NB4 (cell line): ENCODE results near the gene CLEC3B.

Source experiments
- DNase-seq: peaks from one replicate; pipeline ENCODE4 v3.0.0; 2010; ENCODE audit warnings: low read depth
- H3K4me3 ChIP-seq: one replicate; pipeline ENCODE4 v1.5.1; 2011; ENCODE audit warnings: mild to moderate bottlenecking, low read depth, low read length, moderate library complexity
- MYC ChIP-seq: IDR thresholded peaks from 2 replicates; pipeline ENCODE4 v1.6.1; 2011; ENCODE audit warnings: low read depth, low read length
- POLR2A ChIP-seq: IDR thresholded peaks from 2 replicates; pipeline ENCODE4 v1.6.1; 2011; ENCODE audit warnings: mild to moderate bottlenecking; ENCODE audit not compliant: insufficient read length; ENCODE audit errors: extremely low read depth
- TF ChIP-seq, protein P1 (sequence below): IDR thresholded peaks from 2 replicates; pipeline ENCODE4 v1.6.1; 2011; ENCODE audit warnings: low read depth, low read length
- TF ChIP-seq, protein P2 (sequence below): IDR thresholded peaks from one replicate; pipeline ENCODE4 v1.5.1; 2012; ENCODE audit warnings: low read depth, low read length

The CLEC3B gene

GRCh38 chr3:45029216-45029615 lies 3.1 kb downstream of the CLEC3B start:
- H3K4me3 ChIP-seq, result no peak overlapping the region
- TF ChIP-seq MYC (no peak), POLR2A (no peak)
- TF ChIP-seq, protein P1, sequence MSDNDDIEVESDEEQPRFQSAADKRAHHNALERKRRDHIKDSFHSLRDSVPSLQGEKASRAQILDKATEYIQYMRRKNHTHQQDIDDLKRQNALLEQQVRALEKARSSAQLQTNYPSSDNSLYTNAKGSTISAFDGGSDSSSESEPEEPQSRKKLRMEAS, result no peak
- TF ChIP-seq, protein P2, sequence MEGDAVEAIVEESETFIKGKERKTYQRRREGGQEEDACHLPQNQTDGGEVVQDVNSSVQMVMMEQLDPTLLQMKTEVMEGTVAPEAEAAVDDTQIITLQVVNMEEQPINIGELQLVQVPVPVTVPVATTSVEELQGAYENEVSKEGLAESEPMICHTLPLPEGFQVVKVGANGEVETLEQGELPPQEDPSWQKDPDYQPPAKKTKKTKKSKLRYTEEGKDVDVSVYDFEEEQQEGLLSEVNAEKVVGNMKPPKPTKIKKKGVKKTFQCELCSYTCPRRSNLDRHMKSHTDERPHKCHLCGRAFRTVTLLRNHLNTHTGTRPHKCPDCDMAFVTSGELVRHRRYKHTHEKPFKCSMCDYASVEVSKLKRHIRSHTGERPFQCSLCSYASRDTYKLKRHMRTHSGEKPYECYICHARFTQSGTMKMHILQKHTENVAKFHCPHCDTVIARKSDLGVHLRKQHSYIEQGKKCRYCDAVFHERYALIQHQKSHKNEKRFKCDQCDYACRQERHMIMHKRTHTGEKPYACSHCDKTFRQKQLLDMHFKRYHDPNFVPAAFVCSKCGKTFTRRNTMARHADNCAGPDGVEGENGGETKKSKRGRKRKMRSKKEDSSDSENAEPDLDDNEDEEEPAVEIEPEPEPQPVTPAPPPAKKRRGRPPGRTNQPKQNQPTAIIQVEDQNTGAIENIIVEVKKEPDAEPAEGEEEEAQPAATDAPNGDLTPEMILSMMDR, result no peak
- no peak for DNase-seq

DNA sequence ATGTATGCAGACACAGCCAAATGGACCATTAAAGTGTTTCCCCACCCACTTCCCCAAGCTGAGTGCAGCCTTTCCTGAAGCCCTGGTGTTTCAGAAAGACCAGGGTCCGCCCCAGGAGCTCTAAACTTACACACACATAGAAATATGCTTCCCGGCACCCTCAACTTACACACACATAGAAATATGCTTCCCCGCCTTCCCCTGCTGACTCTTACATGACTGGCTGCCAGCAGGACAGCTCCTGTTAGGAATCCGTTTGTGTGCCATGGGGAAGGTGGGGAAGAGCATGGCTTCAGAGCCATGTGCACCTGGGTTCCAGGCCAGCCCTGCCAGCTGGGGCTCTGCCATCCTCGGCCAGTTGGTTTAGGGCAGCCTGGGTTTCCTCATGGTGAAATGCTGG lies 3.6 kb downstream of the CLEC3B start:
- TF ChIP-seq, protein P2, result no peak
- TF ChIP-seq MYC, result no peak
- TF ChIP-seq, protein P1, result no peak
- TF ChIP-seq POLR2A, result no peak
- no peak for DNase-seq
- no peak overlapping the region for H3K4me3 ChIP-seq

DNA sequence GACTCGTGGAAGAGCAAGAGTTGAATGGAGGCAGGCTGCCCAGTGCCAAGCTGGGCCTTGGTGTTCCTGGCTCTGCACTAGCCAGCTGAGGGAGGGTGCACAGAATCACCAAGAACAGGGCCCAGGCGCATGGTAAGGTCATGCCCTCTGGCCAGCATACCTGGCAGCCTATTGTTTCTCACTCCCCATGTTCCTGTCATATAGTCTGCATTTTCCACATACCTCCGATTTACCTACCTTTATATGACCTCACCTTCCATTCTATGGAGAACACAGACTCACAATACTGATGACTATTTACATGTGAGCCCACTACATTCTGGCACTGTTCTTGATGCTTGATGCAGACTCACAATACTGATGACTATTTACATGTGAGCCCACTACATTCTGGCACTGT lies 5.4 kb downstream of the CLEC3B start:
- TF ChIP-seq, protein P1, result no peak
- TF ChIP-seq MYC, result no peak
- TF ChIP-seq, protein P2, result no peak
- TF ChIP-seq POLR2A, result no peak
- no peak overlapping the region for H3K4me3 ChIP-seq
- no peak for DNase-seq

GRCh38 chr3:45032113-45032512 lies 6.0 kb downstream of the CLEC3B start:
- TF ChIP-seq MYC (no peak), POLR2A (no peak)
- TF ChIP-seq, protein P1, result no peak
- TF ChIP-seq, protein P2, result no peak
- no peak for DNase-seq
- H3K4me3 ChIP-seq, result no peak overlapping the region

DNA sequence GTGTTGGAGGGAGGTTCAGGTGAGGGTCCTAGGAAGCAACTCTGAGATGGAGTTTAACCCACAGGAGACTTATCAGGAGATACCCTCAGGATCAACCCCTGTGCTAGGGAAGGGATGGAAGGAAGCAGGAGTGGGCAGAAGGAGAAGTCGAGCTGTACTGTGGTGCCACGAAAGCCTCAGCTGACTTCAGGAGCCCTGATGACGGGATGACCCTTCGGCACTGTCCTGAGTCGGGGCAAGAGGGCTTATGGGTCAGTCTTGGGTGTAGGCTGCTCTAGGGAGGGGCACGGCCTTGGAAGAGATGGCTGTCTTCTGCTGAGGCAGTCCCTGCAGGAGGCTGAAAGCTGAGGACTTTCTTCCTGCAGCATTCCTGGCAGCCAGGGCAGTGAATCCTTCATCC lies 7.7 kb downstream of the CLEC3B start:
- DNase-seq, result no peak
- H3K4me3 ChIP-seq, result no peak overlapping the region
- TF ChIP-seq, protein P2, result no peak
- no peak for TF ChIP-seq MYC
- TF ChIP-seq, protein P1, result no peak
- TF ChIP-seq POLR2A, result no peak
